Brain microvascular endothelial cell (primary cell): Measurements from ENCODE around the gene EIPR1.
"Not testable (repeated sequence)": the region's sequence is repeated elsewhere in the genome, so short reads cannot be mapped to it uniquely, and the experiment has no call there.

Experiments used
- DNase-seq: peaks from one replicate; pipeline ENCODE4 v3.0.0-alpha.2; 2020
- H3K27ac ChIP-seq: fragments of 250-450 bp; sonication (Bioruptor Pico); 2 replicates; pipeline ENCODE4 v1.5.1; 2020; ENCODE audit warnings: mild to moderate bottlenecking, moderate library complexity
- H3K27me3 ChIP-seq: fragments of 250-450 bp; sonication (Bioruptor Pico); replicated peaks from 2 replicates; pipeline ENCODE4 v1.5.1; 2020; ENCODE audit warnings: mild to moderate bottlenecking
- H3K36me3 ChIP-seq: fragments of 250-450 bp; sonication (Bioruptor Pico); replicated peaks from 2 replicates; pipeline ENCODE4 v1.5.1; 2020; ENCODE audit warnings: mild to moderate bottlenecking
- H3K4me3 ChIP-seq: 2 replicates; pipeline ENCODE4 v1.5.1; 2011; ENCODE audit warnings: low read depth, mild to moderate bottlenecking, control low read depth, low read length, moderate library complexity
- CTCF ChIP-seq: IDR thresholded peaks from 2 replicates; pipeline ENCODE4 v1.5.1; 2011; ENCODE audit warnings: low read depth, mild to moderate bottlenecking, moderate library complexity, low read length, control low read depth, inconsistent platforms; ENCODE audit errors: missing control alignments
- in situ Hi-C: cut with HindIII; loops from 2 replicates; pipeline ENCODE4 v1.10.0; 2017; ENCODE audit warnings: low sequenced_read_pairs, low pct_ligation_motif_present

The EIPR1 gene

DNA sequence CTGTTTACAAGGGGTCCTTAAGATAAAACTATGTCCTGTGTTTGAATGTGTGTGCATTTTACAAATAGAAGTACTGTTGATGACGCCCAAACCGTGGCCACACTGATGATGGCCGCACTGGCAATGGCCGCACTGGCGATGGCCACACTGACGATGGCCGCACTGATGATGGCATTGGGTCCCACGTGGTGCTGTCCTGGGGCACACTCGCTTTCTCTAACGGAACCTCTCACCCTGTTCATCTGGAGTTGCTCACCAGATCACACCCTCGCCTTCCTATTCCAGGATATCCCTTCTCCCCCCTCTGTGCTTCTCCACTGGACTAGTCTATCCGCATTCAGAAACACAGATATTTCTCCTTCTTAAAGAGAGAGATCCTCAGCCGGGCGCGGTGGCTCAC, 192.4 kb downstream of the EIPR1 start:
- Histone ChIP-seq H3K36me3 (no peaks in the 10 kb centered on the region), H3K27ac (no peak overlapping the region), H3K4me3 (no peak overlapping the region), H3K27me3 (no peaks in the 10 kb centered on the region)
- no peak for TF ChIP-seq CTCF
- no peak for DNase-seq
- in situ Hi-C loops = no loop called here

DNA sequence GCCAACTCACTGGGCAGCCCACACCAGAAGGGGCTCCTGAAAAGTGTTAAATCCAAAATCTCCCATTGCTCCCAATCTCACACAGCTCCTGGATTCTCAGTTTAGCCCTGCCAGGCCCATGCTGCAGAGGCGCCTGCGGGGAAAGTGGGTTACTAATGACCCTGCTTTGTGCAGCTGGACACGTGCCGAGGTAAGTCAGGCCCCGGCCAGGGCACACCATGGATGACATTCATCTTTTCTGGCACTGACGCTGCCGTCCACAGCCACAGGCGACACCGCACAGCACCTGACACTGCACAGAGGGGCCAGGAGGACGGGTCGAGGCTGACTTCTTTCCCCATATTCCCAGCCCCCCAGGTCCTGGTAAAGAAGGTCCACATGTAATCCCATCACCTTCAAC, 193.5 kb downstream of the EIPR1 start:
- no peak for TF ChIP-seq CTCF
- Histone ChIP-seq H3K4me3 (no peak overlapping the region), H3K36me3 (no peaks in the 10 kb centered on the region), H3K27me3 (no peaks in the 10 kb centered on the region), H3K27ac (no peak overlapping the region)
- no peak for DNase-seq
- in situ Hi-C loops = no loop called here

DNA sequence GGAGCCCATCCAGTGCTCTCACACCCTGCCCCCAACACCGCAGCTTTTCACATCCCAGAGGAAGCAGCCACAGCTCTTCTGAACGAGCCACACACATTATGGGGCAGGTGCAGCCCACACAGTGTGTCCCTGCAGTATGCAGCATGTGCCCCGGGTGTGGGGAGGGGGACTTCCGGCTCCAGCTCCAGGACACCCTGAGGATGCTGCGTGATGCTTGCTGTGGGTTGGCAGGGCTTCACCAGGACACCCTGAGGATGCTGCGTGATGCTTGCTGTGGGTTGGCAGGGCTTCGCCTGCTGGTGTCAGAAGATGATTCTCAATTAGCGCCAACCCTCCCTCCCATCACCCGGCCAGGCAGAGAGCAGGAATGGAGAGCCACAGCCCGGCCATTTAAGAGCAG, 193.9 kb downstream of the EIPR1 start:
- no peak overlapping the region for H3K4me3 ChIP-seq
- no peak for DNase-seq
- no peaks in the 10 kb centered on the region for H3K27me3 ChIP-seq
- no peaks in the 10 kb centered on the region for H3K36me3 ChIP-seq
- H3K27ac ChIP-seq = no peak overlapping the region
- in situ Hi-C loops = no loop called here
- no peak for TF ChIP-seq CTCF

GRCh38 chr2:3182848-3183247, 194.8 kb downstream of the EIPR1 start:
- no peaks in the 10 kb centered on the region for H3K27me3 ChIP-seq
- in situ Hi-C loops = no loop called here
- H3K27ac ChIP-seq = no peak overlapping the region
- no peak overlapping the region for H3K4me3 ChIP-seq
- H3K36me3 ChIP-seq = no peaks in the 10 kb centered on the region
- DNase-seq = no peak
- no peak for TF ChIP-seq CTCF

DNA sequence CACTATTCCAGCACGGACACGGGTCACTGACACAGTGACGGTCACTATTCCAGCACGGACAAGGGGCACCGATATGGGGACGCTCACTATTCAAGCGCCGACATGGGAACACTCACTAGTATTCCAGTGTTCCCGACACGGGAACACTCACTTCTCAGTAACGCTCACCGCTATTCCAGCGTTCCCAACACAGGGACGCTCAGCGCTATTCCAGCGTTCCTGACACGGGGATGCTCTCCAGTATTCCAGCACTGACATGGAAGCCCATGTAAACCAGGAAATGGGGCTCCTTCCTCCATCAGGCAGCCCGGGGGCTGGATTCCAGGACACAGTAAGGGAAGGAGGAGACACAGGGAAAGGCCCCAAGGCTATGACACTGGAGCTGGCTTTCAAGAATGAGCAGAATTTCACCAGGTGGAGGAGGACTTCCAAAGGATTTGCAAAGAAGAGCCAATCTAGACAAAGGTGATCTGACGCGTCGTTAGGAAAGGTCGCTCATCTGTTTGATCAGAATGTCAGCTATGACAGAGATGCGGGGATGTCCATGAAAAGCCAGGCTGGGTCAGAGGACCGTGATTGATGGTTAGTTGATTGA, 196.1 kb downstream of the EIPR1 start:
- Histone ChIP-seq H3K4me3 (no peak overlapping the region), H3K36me3 (no peaks in the 10 kb centered on the region), H3K27ac (no peak overlapping the region), H3K27me3 (no peaks in the 10 kb centered on the region)
- no peak for TF ChIP-seq CTCF
- in situ Hi-C loops = no loop called here
- no peak for DNase-seq

- in situ Hi-C loops, H3K27me3 ChIP-seq, H3K36me3 ChIP-seq, H3K4me3 ChIP-seq, DNase-seq, H3K27ac ChIP-seq: not testable (repeated sequence)
Measured at GRCh38 chr2:3180909-3181221, 196.8 kb downstream of the EIPR1 start.
